ENCODE measurements around the gene RBM24. TPM values are rescaled to one million over a fixed set of nuclear protein-coding genes. Genes with fewer than 3 reads are reported as not detected.

Gene RBM24
- total RNA-seq: 1 to 10 TPM in 1 of 9 donors, under 1 TPM in 5, not detected in 3; 0.11 to 1.0 (median 0.23) TPM
- polyA plus RNA-seq: under 1 TPM; 0.35 to 0.91 (median 0.80) TPM
- long read RNA-seq, donor 1: 0 reads
- long read RNA-seq, donor 2: 0 reads
- long read RNA-seq, donor 3: 0 reads
- long read RNA-seq, donor 4, partial matches to known transcripts: 1 of 1 reads
- long read RNA-seq, donor 4, other reads (novel, unspliced or antisense): 0 of 1 reads
- long read RNA-seq, donor 5: 0 reads
- long read RNA-seq, donor 6: 0 reads
- long read RNA-seq, donor 7, partial matches to known transcripts: 0 of 1 reads
- long read RNA-seq, donor 7, other reads (novel, unspliced or antisense): 0 of 1 reads
- long read RNA-seq, donor 8, partial matches to known transcripts: 0 of 1 reads
- long read RNA-seq, donor 8, other reads (novel, unspliced or antisense): 0 of 1 reads
- long read RNA-seq, donor 9: 0 reads
- long read RNA-seq, donor 10: 0 reads

GRCh38 chr6:17281100-17281496 lies at the start of gene RBM24:
RBM24 (plus strand) TSS chr6:17281361; CDS start chr6:17281582, 221 bp downstream.
- H3K4me1 ChIP-seq (replicated peaks in 1 of 2): peaks cover 11 to 13% of the 10 kb centered on the region in 2 donors
- H3K4me3 ChIP-seq: peak within 1 kb of the TSS in 3 of 4 donors; percentile 11 to 72 (median 58)
- H3K9me3 ChIP-seq (replicated peaks in 1 of 3): no peaks in the 10 kb centered on the region
- TF ChIP-seq CTCF (IDR thresholded peaks at IDR 0.05): peak in 3 of 6 experiments; percentile 7 to 47 (median 14)
- TF ChIP-seq POLR2A (IDR thresholded peaks at IDR 0.05): no peak
- WGBS, 4 donors: 0 to 1% (median 1%) methylated on average over 12 to 46 of the region's 46 CpGs
- no peak within 1 kb of the TSS for H3K27ac ChIP-seq
- no peaks in the 10 kb centered on the region for H3K36me3 ChIP-seq (replicated peaks in 1 of 2)
- peak; percentile 38 to 69 (median 57) for DNase-seq
- intact Hi-C loops (cut with DNase I): loop anchor here in 1 of 2 donors (10.0 kb wide), 1 partner anchor 294 kb away; no protein-coding TSS in a partner anchor
- peaks cover 3% of the 10 kb centered on the region for H3K27me3 ChIP-seq

DNA sequence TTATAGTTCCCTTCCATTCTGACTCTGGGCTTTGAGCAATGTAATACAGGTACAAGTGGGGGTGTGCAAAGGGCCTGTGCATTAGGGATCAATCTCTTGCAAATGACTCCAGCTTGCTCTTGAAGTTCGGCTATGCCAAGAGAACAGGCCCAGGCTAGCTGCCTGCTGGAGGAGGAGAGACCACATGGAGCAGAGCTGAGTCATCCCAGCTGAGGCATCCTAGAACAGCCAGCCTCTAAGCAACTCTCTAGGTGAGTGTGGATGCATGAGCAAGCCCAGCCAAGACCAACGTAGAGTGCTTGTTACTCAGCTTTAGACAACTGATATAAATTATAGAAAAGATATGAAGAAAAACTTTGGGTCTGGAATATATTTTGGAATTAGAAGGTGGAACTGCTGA lies 47.6 kb upstream of the RBM24 start:
- 69 to 75% (median 73%) methylated on average over 2 of the region's 2 CpGs for WGBS, 4 donors
- DNase-seq: no peak
- Histone ChIP-seq H3K36me3 (replicated peaks in 1 of 2) (no peaks in the 10 kb centered on the region), H3K4me1 (replicated peaks in 1 of 2) (no peaks in the 10 kb centered on the region), H3K9me3 (replicated peaks in 1 of 3) (no peaks in the 10 kb centered on the region), H3K27ac (no peak overlapping the region), H3K4me3 (no peak overlapping the region), H3K27me3 (no peaks in the 10 kb centered on the region)
- intact Hi-C loops (cut with DNase I): no loop called here
- TF ChIP-seq POLR2A (IDR thresholded peaks at IDR 0.05) (no peak), CTCF (IDR thresholded peaks at IDR 0.05) (no peak)

DNA sequence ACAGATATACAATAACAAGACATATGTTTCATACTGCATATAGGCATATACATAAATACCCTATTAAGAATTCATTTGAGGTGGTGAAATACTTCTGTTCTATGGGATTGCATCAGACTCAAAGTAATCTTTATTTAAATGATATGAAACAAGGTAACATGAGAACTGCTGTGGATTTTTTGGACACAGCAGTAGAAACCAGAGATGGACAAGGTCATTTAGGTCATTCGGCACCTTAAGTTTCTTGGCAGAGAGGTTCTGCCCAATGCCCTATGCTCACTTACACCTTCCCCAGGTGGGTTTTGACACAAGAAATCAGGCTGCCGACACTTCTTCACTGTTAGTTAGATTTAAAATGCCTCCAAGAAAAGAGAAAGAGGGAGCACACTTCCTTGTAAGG lies 43.9 kb upstream of the RBM24 start:
- intact Hi-C loops (cut with DNase I): no loop called here
- Histone ChIP-seq H3K27me3 (no peaks in the 10 kb centered on the region), H3K4me3 (no peak overlapping the region), H3K36me3 (replicated peaks in 1 of 2) (no peaks in the 10 kb centered on the region), H3K27ac (no peak overlapping the region), H3K4me1 (replicated peaks in 1 of 2) (no peaks in the 10 kb centered on the region), H3K9me3 (replicated peaks in 1 of 3) (no peaks in the 10 kb centered on the region)
- 86 to 90% (median 88%) methylated on average over 2 of the region's 2 CpGs for WGBS, 4 donors
- no peak for TF ChIP-seq POLR2A (IDR thresholded peaks at IDR 0.05)
- no peak for TF ChIP-seq CTCF (IDR thresholded peaks at IDR 0.05)
- DNase-seq: no peak

GRCh38 chr6:17239260-17239659 lies 41.9 kb upstream of the RBM24 start:
- peaks cover 5% of the 10 kb centered on the region for H3K27me3 ChIP-seq
- WGBS, 4 donors: 78 to 95% (median 87%) methylated on average over 4 of the region's 4 CpGs
- TF ChIP-seq POLR2A (IDR thresholded peaks at IDR 0.05): no peak
- TF ChIP-seq CTCF (IDR thresholded peaks at IDR 0.05): no peak
- no peak for DNase-seq
- intact Hi-C loops (cut with DNase I): no loop called here
- no peaks in the 10 kb centered on the region for H3K4me1 ChIP-seq (replicated peaks in 1 of 2)
- H3K27ac ChIP-seq: no peak overlapping the region
- no peaks in the 10 kb centered on the region for H3K36me3 ChIP-seq (replicated peaks in 1 of 2)
- H3K4me3 ChIP-seq: no peak overlapping the region
- no peaks in the 10 kb centered on the region for H3K9me3 ChIP-seq (replicated peaks in 1 of 3)

Data from adrenal gland (tissue), 19 donors.